ENCODE measurements around the gene ABCB9. TPM values are rescaled to one million over a fixed set of nuclear protein-coding genes. Genes with fewer than 3 reads are reported as not detected.

The ABCB9 gene
- total RNA-seq: 16.1 and 19.3 TPM in 2 replicates

DNA sequence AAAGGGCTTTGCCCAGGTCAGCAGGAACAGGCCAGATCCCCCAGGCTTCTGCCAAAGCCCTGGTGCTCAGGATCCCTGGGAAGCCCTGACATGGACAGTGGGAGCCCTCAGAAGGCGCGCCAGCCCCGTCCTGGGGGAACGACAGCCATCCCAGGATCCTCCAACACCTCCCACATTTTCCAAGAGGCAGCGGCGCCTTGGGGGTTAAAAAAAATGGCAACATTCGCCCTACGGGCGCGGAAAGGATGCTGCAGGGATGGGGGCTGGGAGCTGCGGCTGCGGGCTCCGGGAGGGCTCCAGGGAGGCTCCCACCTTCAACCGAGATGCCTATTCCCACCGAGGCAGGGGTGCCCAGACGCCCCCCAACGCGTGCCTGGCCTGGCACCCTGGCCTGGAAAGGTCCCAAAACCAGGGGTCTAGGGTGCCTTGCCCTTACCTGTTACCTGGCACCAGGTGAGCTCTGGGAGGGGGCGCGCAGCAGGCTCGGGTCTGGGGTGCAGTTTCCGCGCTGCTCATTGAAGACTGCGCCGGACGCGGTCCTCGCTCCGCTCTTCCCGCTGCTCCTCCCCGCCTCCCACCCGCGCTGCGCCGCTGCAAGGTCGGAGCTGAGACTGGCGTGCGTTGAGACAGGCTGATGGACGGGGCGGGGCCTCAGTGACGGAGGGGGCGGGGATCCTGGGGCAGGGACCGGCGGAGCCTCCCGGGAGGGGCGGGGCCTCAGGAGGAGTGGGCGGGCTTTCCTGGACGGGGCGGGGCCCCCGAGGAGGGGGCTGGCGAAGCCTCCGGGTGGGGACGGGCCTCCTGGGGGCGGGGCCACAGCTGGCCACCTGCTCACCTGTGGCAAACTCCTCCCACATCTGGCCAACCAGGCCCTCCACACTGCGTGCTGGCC is at the start of gene ABCB9:
Gene ABCB9, minus strand, starts transcription at position 613 of the 892 bp plus-strand sequence. CDS start 6,228 bp downstream, outside the sequence.

DNA sequence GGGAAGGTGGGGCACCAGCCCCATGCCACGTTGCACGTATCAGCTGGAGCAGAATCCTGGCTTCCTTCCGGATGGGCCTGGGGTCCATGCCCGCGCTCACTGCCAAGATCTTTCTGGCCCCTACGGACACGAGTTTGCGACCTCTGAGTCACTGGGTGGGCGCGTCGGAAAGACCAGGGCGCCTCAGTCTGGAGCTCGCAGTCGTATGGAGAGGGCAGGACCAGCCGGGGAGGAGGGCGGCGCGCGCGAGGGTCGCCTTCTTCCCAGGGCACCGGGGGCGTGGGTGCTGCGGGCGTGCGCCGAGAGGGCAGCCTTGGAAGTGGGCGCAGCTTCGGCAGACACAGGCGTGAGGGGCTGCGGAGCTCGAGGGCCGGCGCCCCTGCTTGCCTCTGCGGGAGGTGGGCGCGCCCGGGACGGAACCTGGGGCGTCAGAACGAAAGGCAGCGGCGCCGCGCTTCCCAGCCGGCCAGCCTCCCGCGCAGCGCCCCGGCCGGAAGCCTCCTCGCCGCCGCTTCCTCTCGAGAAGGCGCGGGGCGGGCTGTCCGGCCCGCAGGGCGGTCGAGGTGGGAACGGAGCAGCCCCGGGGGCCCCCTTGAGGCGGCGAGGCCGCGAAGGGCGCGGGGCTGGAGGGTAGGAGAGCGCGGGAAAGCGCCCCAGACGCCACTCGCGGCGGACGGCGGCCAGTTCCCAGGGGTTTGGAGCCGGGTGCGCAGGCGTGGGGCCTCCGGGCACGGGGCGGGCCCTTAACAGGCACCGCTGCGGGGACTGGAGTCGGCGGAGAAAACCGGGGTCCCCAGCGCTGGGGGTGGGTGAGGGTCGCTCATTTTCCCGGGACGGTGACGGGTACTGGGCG is 14.1 kb upstream of the ABCB9 start, which contains the start of gene ARL6IP4:
Gene ARL6IP4, plus strand, starts transcription at position 499 of the 853 bp plus-strand sequence. CDS start 459 bp downstream, outside the sequence.

DNA sequence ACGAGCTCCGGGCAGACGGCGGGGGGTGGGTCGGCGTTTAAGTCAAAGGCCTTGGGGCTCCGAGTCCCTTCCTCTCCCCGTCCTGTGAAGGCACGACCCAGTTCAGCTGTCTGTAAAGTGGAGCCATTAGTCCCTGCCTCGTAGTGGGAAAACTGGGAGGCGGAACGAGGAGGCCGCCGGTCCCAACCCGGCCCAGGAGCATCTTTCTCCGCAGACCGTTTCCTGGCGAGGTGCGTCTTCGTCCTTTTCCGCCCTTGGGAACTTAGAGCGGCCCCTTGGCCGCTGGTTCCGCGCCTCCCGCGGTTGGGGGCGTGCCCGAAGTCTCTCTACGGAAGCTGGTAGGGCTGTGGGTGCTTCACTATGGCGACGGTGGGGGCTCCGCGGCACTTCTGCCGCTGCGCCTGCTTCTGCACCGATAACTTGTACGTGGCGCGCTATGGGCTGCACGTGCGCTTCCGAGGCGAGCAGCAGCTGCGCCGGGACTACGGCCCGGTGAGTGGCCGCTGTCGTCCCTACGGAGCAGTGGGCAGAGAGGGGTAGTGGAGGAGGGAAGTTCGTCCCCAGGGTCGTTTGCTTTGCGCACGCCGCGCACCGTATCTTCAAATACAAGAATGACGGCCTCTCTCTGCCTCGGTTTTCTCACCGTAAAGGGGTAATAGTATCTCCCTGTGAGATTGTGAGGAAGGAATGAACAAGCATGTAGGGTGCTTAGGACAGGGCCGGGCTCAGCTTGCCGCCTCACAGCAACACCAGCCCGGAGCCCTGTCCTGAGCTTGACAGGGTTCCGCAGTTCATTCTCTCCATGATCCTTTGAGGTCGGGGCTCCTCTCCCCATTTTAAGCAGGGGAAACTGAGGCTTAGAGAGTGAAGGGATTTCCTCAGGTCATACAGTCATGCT is 8.9 kb upstream of the ABCB9 start, which contains the start of gene OGFOD2:
Gene OGFOD2, plus strand, starts transcription at position 353 of the 898 bp plus-strand sequence. Its CDS starts 8 bp downstream, at position 361.

DNA sequence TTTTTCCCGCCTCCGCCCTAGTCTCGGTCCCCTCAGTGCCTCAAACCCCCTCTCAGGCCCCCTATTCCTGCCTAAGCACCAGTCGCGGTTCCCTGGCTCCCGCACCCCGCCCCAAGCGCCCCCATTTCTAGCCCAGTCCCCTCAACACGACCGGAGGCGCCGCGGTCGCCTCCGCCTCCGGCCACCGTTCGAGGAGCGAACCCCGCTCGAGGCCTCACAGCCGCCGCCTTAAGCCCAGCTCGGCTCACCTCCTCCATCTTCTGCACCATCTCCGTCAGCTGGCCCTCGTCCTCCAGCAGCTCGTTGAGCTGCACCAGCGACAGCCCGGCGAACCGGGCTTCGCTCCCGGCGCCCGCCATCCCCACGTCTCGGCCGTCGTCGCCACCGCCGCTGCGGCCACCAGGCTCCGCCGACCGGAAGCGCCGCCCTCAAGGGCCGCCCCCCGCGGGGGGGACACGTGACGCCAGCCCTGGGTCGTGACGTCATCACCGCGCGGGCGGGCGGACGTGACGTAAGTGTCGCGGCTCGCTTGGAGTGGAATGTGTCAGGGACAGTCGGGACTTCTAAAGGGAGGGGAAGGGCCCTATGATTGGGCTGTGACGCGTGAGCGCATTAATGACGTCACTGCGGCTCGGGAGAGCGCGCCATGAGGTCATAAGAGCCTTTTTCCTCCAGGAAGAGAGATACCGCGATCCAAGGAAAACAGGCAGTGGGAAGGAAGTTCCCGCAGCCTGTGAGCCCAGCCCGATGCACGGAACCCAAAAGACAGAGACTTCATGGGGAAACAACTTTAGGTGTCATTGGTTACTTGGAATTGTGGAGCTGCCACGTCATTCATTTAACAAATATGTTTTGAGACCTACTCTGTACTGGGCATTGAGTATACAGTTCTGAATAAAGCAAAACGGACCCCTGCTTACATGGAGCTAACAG is 70.3 kb downstream of the ABCB9 start, which contains the start of gene VPS37B:
Gene VPS37B, minus strand, starts transcription at position 421 of the 933 bp plus-strand sequence. Its CDS starts 62 bp downstream, at position 359.

Small RNA genes within 50 kb of the gene (small RNA-seq; reads per million reads assigned to genes)
- gene ARL6IP4 (not detected), gene MIR4304 (not detected)

Other genes starting within 250 kb of the ABCB9 start
- gene HCAR3, start 249.7 kb downstream of the ABCB9 start, total RNA-seq: not detected in 2 replicates
- under 0.01 and 0.10 TPM in 2 replicates for gene HCAR1, start 235.6 kb downstream of the ABCB9 start, total RNA-seq
- gene DENR, start 213.6 kb downstream of the ABCB9 start, total RNA-seq: 38.9 and 43.1 TPM in 2 replicates
- gene CCDC62, start 191.9 kb downstream of the ABCB9 start, total RNA-seq: 0.65 and 0.86 TPM in 2 replicates
- gene HIP1R, start 131.0 kb downstream of the ABCB9 start, total RNA-seq: 131 and 137 TPM in 2 replicates
- gene VPS37B, start 70.3 kb downstream of the ABCB9 start, total RNA-seq: 34.9 and 39.2 TPM in 2 replicates
- 12.6 and 13.1 TPM in 2 replicates for gene OGFOD2, start 8.8 kb upstream of the ABCB9 start, total RNA-seq
- gene ARL6IP4, start 14.2 kb upstream of the ABCB9 start, total RNA-seq: 198 and 213 TPM in 2 replicates
- gene PITPNM2, start 184.6 kb upstream of the ABCB9 start, total RNA-seq: 8.8 and 11.2 TPM in 2 replicates

Measured in vein endothelial cell (primary cell).